IMR-90 (cell line): ENCODE results near the gene WDR45B. TPM values are rescaled to one million over a fixed set of nuclear protein-coding genes. Genes with fewer than 3 reads are reported as not detected.

Source experiments
- ATAC-seq: fragments of 200-7000 bp; cut with Tn5 transposase; 2 replicates; pipeline ENCODE4 v1.9.1; 2020; ENCODE audit warnings: low read depth, mild to moderate bottlenecking, moderate library complexity
- BruUV-seq: library from RNA; stranded (reverse); fragments of 400-500 nt; replicated peaks from 2 replicates; lab custom pipeline; 2021; lab: Mats Ljungman, UMichigan
- CTCF ChIA-PET: fragments of 300-600 bp; formaldehyde crosslinking; extraction: SDS; loops from one replicate; lab custom pipeline; 2021; ENCODE audit warnings: antibody characterized with exemption; lab: Yijun Ruan, JAX
- POLR2A ChIA-PET: fragments of 300-600 bp; sonication (Branson Sonifier 250); formaldehyde crosslinking; loops from one replicate; lab custom pipeline; 2022; ENCODE audit warnings: antibody characterized with exemption; ENCODE audit not compliant: unreplicated experiment; lab: Charles Lee
- DNase-seq: peaks from one replicate; pipeline ENCODE4 v3.0.0; 2013
- H2AFZ ChIP-seq: replicated peaks from 2 replicates; pipeline ENCODE3; 2013; ENCODE audit warnings: low read length, mild to moderate bottlenecking; ENCODE audit not compliant: poor library complexity
- H2AK5ac ChIP-seq: 2 replicates; pipeline ENCODE4 v1.6.1; 2013; ENCODE audit warnings: low read depth, low read length, inconsistent platforms
- H2AK9ac ChIP-seq: replicated peaks from 2 replicates; pipeline ENCODE3; 2013; ENCODE audit warnings: mild to moderate bottlenecking, low read depth, low read length, moderate library complexity; ENCODE audit not compliant: poor library complexity
- H2BK120ac ChIP-seq: 2 replicates; pipeline ENCODE4 v1.6.1; 2013; ENCODE audit warnings: low read depth, low read length, inconsistent platforms
- H2BK15ac ChIP-seq: 3 replicates; pipeline ENCODE4 v1.6.1; 2013; ENCODE audit warnings: low read depth, low read length, inconsistent platforms
- H2BK20ac ChIP-seq: 2 replicates; pipeline ENCODE4 v1.6.1; 2013; ENCODE audit warnings: low read depth, mild to moderate bottlenecking, inconsistent platforms, low read length, moderate library complexity
- H2BK5ac ChIP-seq: 2 replicates; pipeline ENCODE4 v1.6.1; 2013; ENCODE audit warnings: mild to moderate bottlenecking, low read depth, low read length, inconsistent platforms; ENCODE audit not compliant: poor library complexity, severe bottlenecking
- H3K14ac ChIP-seq: replicated peaks from 2 replicates; pipeline ENCODE4 v1.6.1; 2013; ENCODE audit warnings: low read depth, low read length, inconsistent platforms
- H3K18ac ChIP-seq: 2 replicates; pipeline ENCODE4 v1.6.1; 2013; ENCODE audit warnings: low read depth, low read length, control low read depth
- H3K23ac ChIP-seq: 2 replicates; pipeline ENCODE4 v1.6.1; 2013; ENCODE audit warnings: low read depth, low read length, inconsistent platforms
- H3K27ac ChIP-seq: 2 replicates; pipeline ENCODE4 v1.5.1; 2013; ENCODE audit warnings: mild to moderate bottlenecking, control low read depth, low read length; ENCODE audit not compliant: insufficient read depth
- H3K27me3 ChIP-seq: 2 replicates; pipeline ENCODE4 v1.6.1; 2013; ENCODE audit warnings: low read length; ENCODE audit not compliant: control insufficient read depth, insufficient read depth
- H3K36me3 ChIP-seq: 2 replicates; pipeline ENCODE4 v1.6.1; 2013; ENCODE audit warnings: low read length, mixed read lengths; ENCODE audit not compliant: control insufficient read depth, insufficient read depth
- H3K4ac ChIP-seq: 2 replicates; pipeline ENCODE4 v1.6.1; 2013; ENCODE audit warnings: low read depth, low read length, inconsistent platforms
- H3K4me1 ChIP-seq: 2 replicates; pipeline ENCODE4 v1.6.1; 2013; ENCODE audit warnings: low read length, mixed read lengths; ENCODE audit not compliant: control insufficient read depth, insufficient read depth
- H3K4me2 ChIP-seq: 2 replicates; pipeline ENCODE4 v1.6.1; 2013; ENCODE audit warnings: low read depth, mild to moderate bottlenecking, control low read depth, low read length, moderate library complexity
- H3K4me3 ChIP-seq: 2 replicates; pipeline ENCODE4 v1.5.1; 2013; ENCODE audit warnings: low read depth, mild to moderate bottlenecking, control low read depth, low read length, moderate library complexity; ENCODE audit not compliant: insufficient read depth
- H3K56ac ChIP-seq: 2 replicates; pipeline ENCODE4 v1.6.1; 2013; ENCODE audit warnings: low read length, inconsistent platforms; ENCODE audit not compliant: insufficient read depth; ENCODE audit errors: extremely low read depth
- H3K79me1 ChIP-seq, 2 experiments: 2 replicates each; pipeline ENCODE4 v1.6.1; 2013; ENCODE audit warnings: low read length in 2 of 2, inconsistent platforms in 1 of 2, low read depth in 1 of 2
- H3K9ac ChIP-seq: 2 replicates; pipeline ENCODE4 v1.6.1; 2013; ENCODE audit warnings: low read depth, low read length, control low read depth
- H3K9me1 ChIP-seq: 2 replicates; pipeline ENCODE4 v1.6.1; 2013; ENCODE audit warnings: low read length, inconsistent platforms; ENCODE audit not compliant: insufficient read depth
- H3K9me3 ChIP-seq: 2 replicates; pipeline ENCODE4 v1.6.1; 2013; ENCODE audit warnings: low read length; ENCODE audit not compliant: control insufficient read depth, insufficient read depth
- H4K20me1 ChIP-seq: 2 replicates; pipeline ENCODE4 v1.6.1; 2013; ENCODE audit warnings: low read length, inconsistent platforms; ENCODE audit not compliant: insufficient read depth
- H4K5ac ChIP-seq: 2 replicates; pipeline ENCODE4 v1.6.1; 2013; ENCODE audit warnings: mild to moderate bottlenecking, low read depth, low read length, control low read depth
- H4K8ac ChIP-seq, 2 experiments: 2 replicates each; pipeline ENCODE4 v1.6.1; 2013; ENCODE audit warnings: low read depth in 2 of 2, low read length in 2 of 2, control low read depth in 1 of 2, inconsistent platforms in 1 of 2
- H4K91ac ChIP-seq: 2 replicates; pipeline ENCODE4 v1.6.1; 2013; ENCODE audit warnings: low read depth, low read length, inconsistent platforms; ENCODE audit not compliant: insufficient read depth
- CEBPB ChIP-seq: IDR thresholded peaks from 2 replicates; pipeline ENCODE4 v1.6.1; 2012; ENCODE audit warnings: low read depth, low read length, improper control_type of control experiment
- FOS ChIP-seq: fragments of 150-350 bp; IDR thresholded peaks from 2 replicates; pipeline ENCODE4 v1.6.1; 2016; ENCODE audit warnings: low read depth, low read length
- MAFK ChIP-seq: IDR thresholded peaks from 2 replicates; pipeline ENCODE4 v1.6.1; 2012; ENCODE audit warnings: low read depth, low read length, improper control_type of control experiment
- NFE2L2 ChIP-seq: fragments of 150-350 bp; IDR thresholded peaks from 2 replicates; pipeline ENCODE4 v1.6.1; 2016; ENCODE audit warnings: low read depth, mild to moderate bottlenecking, low read length
- POLR2A ChIP-seq: IDR thresholded peaks from 2 replicates; pipeline ENCODE4 v1.6.1; 2012; ENCODE audit warnings: mild to moderate bottlenecking, low read depth, low read length
- RAD21 ChIP-seq: IDR thresholded peaks from 2 replicates; pipeline ENCODE4 v1.6.1; 2012; ENCODE audit warnings: low read length, improper control_type of control experiment
- RCOR1 ChIP-seq: IDR thresholded peaks from 2 replicates; pipeline ENCODE4 v1.6.1; 2012; ENCODE audit warnings: mild to moderate bottlenecking, low read length, improper control_type of control experiment; ENCODE audit not compliant: insufficient replicate concordance
- RFX5 ChIP-seq: IDR thresholded peaks from 2 replicates; pipeline ENCODE4 v1.8.0; 2012; ENCODE audit warnings: low read depth, mild to moderate bottlenecking, low read length, moderate library complexity
- SMC3 ChIP-seq: fragments of 150-350 bp; IDR thresholded peaks from 2 replicates; pipeline ENCODE4 v1.6.1; 2016; ENCODE audit warnings: low read depth, mild to moderate bottlenecking, antibody characterized with exemption, low read length, moderate library complexity
- WGBS, 2 experiments: methylation state at CpG; one replicate each; pipeline versions ENCODE4 v1.1.5 to v1.1.7; 2013; ENCODE audit warnings: missing lambda C conversion rate in 2 of 2; ENCODE audit not compliant: insufficient read length in 1 of 2; ENCODE audit errors: extremely low coverage in 2 of 2; 5-methylcytosine and 5-hydroxymethylcytosine counted together
- dilution Hi-C: fragments of 300-500 bp; cut with HindIII; formaldehyde crosslinking; loops from one replicate; pipeline ENCODE4 v1.14.3; 2018; ENCODE audit warnings: low sequenced_read_pairs; ENCODE audit not compliant: unreplicated experiment
- in situ Hi-C: fragments of 300-500 bp; cut with MboI; formaldehyde crosslinking; loops from 3 replicates; pipeline ENCODE4 v1.14.3; 2019; ENCODE audit warnings: low sequenced_read_pairs, inconsistent platforms, mixed read lengths
- intact Hi-C: fragments of 100-400 bp; cut with micrococcal nuclease; formaldehyde crosslinking; loops from 2 replicates; pipeline ENCODE4 v1.10.0; 2022
- polyA plus RNA-seq, 3 experiments: library from polyadenylated mRNA; depleted of rRNA; stranded (reverse); fragments of >200 nt; gene quantifications; 2 replicates each; pipeline ENCODE4 v1.2.3, GENCODE V29; 2012; ENCODE audit warnings: low replicate concordance in 1 of 3
- total RNA-seq: library from RNA; depleted of rRNA; stranded (reverse); fragments of >200 nt; gene quantifications from 2 replicates; pipeline ENCODE4 v1.2.3, GENCODE V29; 2012

Gene WDR45B
- total and polyA plus RNA-seq, 2 of the 4 experiments (the other 2 are of a cell fraction), result 98.2 to 110 TPM

DNA sequence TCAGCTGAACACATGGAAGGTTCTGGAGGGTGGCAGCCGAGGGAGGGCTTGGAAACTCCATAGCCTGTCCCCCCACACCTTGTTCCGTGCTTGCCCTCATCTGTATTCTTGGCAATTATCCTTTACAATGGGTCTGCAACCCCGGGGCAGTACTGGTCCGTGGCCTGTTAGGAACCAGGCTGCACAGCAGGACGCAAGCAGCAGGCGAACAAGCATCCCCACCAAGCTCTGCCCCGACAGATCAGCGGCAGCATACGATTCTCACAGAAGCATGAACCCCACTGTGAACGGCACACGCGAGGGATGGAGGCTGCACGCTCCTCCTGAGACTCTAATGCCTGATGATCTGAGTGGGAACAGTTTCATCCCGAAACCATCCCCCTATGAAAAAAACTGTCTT is 6.2 kb downstream of the WDR45B start:
- ChIA-PET CTCF (no interaction called here), POLR2A (no interaction called here)
- Histone ChIP-seq H4K91ac (no peak overlapping the region), H2AK5ac (no peak overlapping the region), H2AK9ac (no peak overlapping the region), H2BK20ac (no peak overlapping the region), H3K9me3 (no peaks in the 10 kb centered on the region), H4K5ac (no peak overlapping the region), H2BK120ac (no peak overlapping the region), H3K36me3 (peaks cover 43% of the 10 kb centered on the region), H3K4ac (no peak overlapping the region), H4K20me1 (peaks cover 90% of the 10 kb centered on the region), H3K79me1 (peaks cover 41 to 64% of the 10 kb centered on the region in 2 experiments), H2BK5ac (no peak overlapping the region), H3K18ac (no peak overlapping the region), H3K9me1 (peaks cover 3% of the 10 kb centered on the region; the same call in 1 of the 2 replicates), H2BK15ac (no peak overlapping the region), H3K4me2 (no peak overlapping the region), H3K4me3 (no peak overlapping the region), H3K9ac (no peak overlapping the region), H3K4me1 (peaks cover 3% of the 10 kb centered on the region; the same call in 1 of the 2 replicates), H3K56ac (no peak overlapping the region), H3K27ac (no peak overlapping the region), H3K14ac (no peak overlapping the region), H3K27me3 (no peaks in the 10 kb centered on the region), H2AFZ (no peak overlapping the region), H3K23ac (no peak overlapping the region), H4K8ac (no peak overlapping the region)
- BruUV-seq, result no TSS peak
- TF ChIP-seq RAD21, result no peak
- TF ChIP-seq RFX5, result no peak
- no peak for TF ChIP-seq CEBPB
- no peak for TF ChIP-seq MAFK
- TF ChIP-seq NFE2L2, result no peak
- no peak for TF ChIP-seq FOS
- no peak for TF ChIP-seq RCOR1
- TF ChIP-seq SMC3, result no peak
- TF ChIP-seq POLR2A, result no peak
- intact Hi-C loops, result no loop called here
- no peak for ATAC-seq
- in situ Hi-C loops, result no loop called here
- dilution Hi-C loops, result no loop called here
- no peak for DNase-seq
- WGBS, 2 experiments, result 78% methylated on average over 4 of the region's 14 CpGs; no CpG with 5 or more reads in 1 of the 2 experiments
